ENCODE results near the gene MPO. TPM values are rescaled to one million over a fixed set of nuclear protein-coding genes. Genes with fewer than 3 reads are reported as not detected.

MPO gene
- total and polyA plus RNA-seq, 2 donors (not counting 3 experiments of a cell fraction or from before 2014, with no cell fraction given) = not detected

DNA sequence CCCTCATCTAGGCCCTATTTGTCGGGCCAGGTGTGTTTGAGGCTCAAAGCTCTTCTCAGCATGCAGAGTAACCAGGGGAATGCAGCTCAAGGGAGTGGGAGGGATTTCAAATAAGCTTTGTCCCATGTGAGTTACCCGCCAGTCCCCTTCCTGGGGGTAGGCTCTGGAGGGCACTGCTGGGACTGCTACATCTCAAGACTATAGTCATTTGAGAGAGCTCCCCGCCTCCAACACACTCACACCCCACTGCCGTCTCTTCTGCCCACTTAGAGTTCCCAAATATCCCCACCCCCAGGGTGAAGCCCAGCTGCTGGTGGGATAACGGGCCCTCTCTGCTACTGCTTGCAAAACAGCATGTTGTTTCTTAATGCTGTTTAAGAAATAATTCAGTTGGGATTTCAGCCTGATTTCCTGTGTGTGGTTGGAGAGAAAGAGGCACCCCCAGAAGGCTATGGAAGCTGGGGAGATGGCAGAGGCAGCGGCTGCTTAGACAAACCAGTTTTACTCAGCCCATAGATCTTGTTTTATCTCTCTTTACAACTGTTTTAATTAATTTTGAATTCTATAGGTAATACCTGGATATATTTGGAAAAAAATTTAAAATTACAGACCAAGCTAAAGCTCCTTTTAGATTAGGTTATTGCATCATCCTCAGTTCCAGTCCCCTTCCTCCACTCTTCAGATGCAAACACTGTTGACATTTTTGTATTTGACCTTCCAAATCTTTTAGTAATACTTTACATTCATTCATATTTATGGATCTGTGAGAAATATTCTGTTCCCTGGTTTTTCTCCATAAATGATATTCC is 4.1 kb upstream of the MPO start:
- dilution Hi-C loops (cut with MboI; ENCODE audit: extremely low pct_ligation_motif_present, low sequenced_read_pairs) (no loop called here), intact Hi-C loops (cut with micrococcal nuclease) (no loop called here)
- TF ChIP-seq MYC (IDR thresholded peaks at IDR 0.05; ENCODE audit: low read depth, low read length) (no peak), EZH2 (IDR thresholded peaks at IDR 0.05; ENCODE audit: borderline replicate concordance, low read depth, low read length, severe bottlenecking) (no peak), JUN (IDR thresholded peaks at IDR 0.05; ENCODE audit: borderline replicate concordance, insufficient read depth, insufficient read length, low read depth) (no peak), POLR2AphosphoS5 (IDR thresholded peaks at IDR 0.05; ENCODE audit: insufficient read depth, low read depth, low read length) (no peak), FOS (IDR thresholded peaks at IDR 0.05; ENCODE audit: borderline replicate concordance, insufficient read depth, low read length) (no peak), GATA2 (IDR thresholded peaks at IDR 0.05; ENCODE audit: insufficient read depth, insufficient read length, low read depth, low read length) (no peak), POLR2A (IDR thresholded peaks at IDR 0.05; ENCODE audit: low read depth, low read length) (no peak)
- TF ChIP-seq, protein P1, sequence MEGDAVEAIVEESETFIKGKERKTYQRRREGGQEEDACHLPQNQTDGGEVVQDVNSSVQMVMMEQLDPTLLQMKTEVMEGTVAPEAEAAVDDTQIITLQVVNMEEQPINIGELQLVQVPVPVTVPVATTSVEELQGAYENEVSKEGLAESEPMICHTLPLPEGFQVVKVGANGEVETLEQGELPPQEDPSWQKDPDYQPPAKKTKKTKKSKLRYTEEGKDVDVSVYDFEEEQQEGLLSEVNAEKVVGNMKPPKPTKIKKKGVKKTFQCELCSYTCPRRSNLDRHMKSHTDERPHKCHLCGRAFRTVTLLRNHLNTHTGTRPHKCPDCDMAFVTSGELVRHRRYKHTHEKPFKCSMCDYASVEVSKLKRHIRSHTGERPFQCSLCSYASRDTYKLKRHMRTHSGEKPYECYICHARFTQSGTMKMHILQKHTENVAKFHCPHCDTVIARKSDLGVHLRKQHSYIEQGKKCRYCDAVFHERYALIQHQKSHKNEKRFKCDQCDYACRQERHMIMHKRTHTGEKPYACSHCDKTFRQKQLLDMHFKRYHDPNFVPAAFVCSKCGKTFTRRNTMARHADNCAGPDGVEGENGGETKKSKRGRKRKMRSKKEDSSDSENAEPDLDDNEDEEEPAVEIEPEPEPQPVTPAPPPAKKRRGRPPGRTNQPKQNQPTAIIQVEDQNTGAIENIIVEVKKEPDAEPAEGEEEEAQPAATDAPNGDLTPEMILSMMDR (IDR thresholded peaks at IDR 0.05; ENCODE audit: extremely low read depth in 1 of 2, insufficient read depth in 1 of 2, low read depth in 1 of 2, low read length in 2 of 2) = no peak
- TF ChIP-seq, protein P2, sequence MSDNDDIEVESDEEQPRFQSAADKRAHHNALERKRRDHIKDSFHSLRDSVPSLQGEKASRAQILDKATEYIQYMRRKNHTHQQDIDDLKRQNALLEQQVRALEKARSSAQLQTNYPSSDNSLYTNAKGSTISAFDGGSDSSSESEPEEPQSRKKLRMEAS (IDR thresholded peaks at IDR 0.05; ENCODE audit: insufficient read depth, insufficient read length) = no peak
- no peak for DNase-seq (ENCODE audit: low read depth, low spot score)
- Histone ChIP-seq H3K27ac (ENCODE audit: insufficient read depth, low read depth, low read length) (no peak overlapping the region), H3K79me2 (ENCODE audit: control insufficient read depth, insufficient read depth, low read length) (no peaks in the 10 kb centered on the region), H2AFZ (ENCODE audit: low read depth, low read length) (no peak overlapping the region), H3K27me3 (ENCODE audit: control insufficient read depth in 2 of 2, insufficient read depth in 2 of 2, low read length in 2 of 2) (peaks cover 0 to 8% of the 10 kb centered on the region in 2 experiments), H3K9me1 (replicated peaks; ENCODE audit: control insufficient read depth, extremely low read depth, insufficient read depth, low read length) (no peaks in the 10 kb centered on the region), H4K20me1 (replicated peaks; ENCODE audit: control insufficient read depth, extremely low read depth, insufficient read depth, low read length) (no peaks in the 10 kb centered on the region), H3K9ac (replicated peaks; ENCODE audit: extremely low read depth, insufficient read depth, low read length) (no peak overlapping the region), H3K4me3 (replicated peaks in 1 of 3; ENCODE audit: insufficient read depth in 1 of 3, low read depth in 1 of 3, low read length in 3 of 3) (no peak overlapping the region), H3K4me1 (ENCODE audit: control insufficient read depth, extremely low read depth, insufficient read depth, low read length) (no peaks in the 10 kb centered on the region), H3K9me3 (replicated peaks; ENCODE audit: control insufficient read depth, insufficient read depth, low read length) (no peaks in the 10 kb centered on the region), H3K36me3 (ENCODE audit: control insufficient read depth in 2 of 2, extremely low read depth in 1 of 2, insufficient read depth in 2 of 2, low read length in 2 of 2) (no peaks in the 10 kb centered on the region), H3K4me2 (ENCODE audit: insufficient read depth, low read length) (no peak overlapping the region)
- CTCF ChIA-PET = interaction anchor here (0.6 to 1.1 kb wide), 2 partner anchors 20 to 33 kb away, joined by 3 read pairs; no protein-coding TSS in a partner anchor
- POLR2A ChIA-PET = no interaction called here
- BruUV-seq (replicated peaks) = no TSS peak
- FAIRE-seq = no peak

Measured in endothelial cell of umbilical vein (primary cell).